AG04450 (cell line): ENCODE results near the gene BPHL. TPM values are rescaled to one million over a fixed set of nuclear protein-coding genes. Genes with fewer than 3 reads are reported as not detected.
"Not testable (repeated sequence)": the region's sequence is repeated elsewhere in the genome, so short reads cannot be mapped to it uniquely, and the experiment has no call there.

Source experiments
- CTCF ChIA-PET: fragments of 300-600, 350-600 bp; formaldehyde crosslinking; extraction: SDS; loops from one replicate; lab custom pipeline; 2022; ENCODE audit warnings: antibody characterized with exemption, inconsistent platforms; lab: Charles Lee
- POLR2A ChIA-PET: fragments of 350-600 bp; formaldehyde crosslinking; extraction: SDS; loops from one replicate; lab custom pipeline; 2021; ENCODE audit warnings: antibody characterized with exemption, inconsistent platforms; lab: Yijun Ruan, JAX
- DNase-seq: peaks from one replicate; pipeline ENCODE4 v3.0.0-alpha.2; 2011; ENCODE audit warnings: low read depth, low spot score
- H3K27ac ChIP-seq: one replicate; pipeline ENCODE4 v1.5.1; 2012; ENCODE audit warnings: low read depth, low read length, control low read depth
- H3K27me3 ChIP-seq: one replicate; pipeline ENCODE4 v1.6.0; 2012; ENCODE audit warnings: low read length; ENCODE audit not compliant: control insufficient read depth, insufficient read depth
- H3K4me3 ChIP-seq: 2 replicates; pipeline ENCODE4 v1.5.1; 2011; ENCODE audit warnings: mild to moderate bottlenecking, low read depth, low read length, control low read depth
- H3K9me3 ChIP-seq: 2 replicates; pipeline ENCODE4 v1.5.1; 2012; ENCODE audit warnings: low read length; ENCODE audit not compliant: control insufficient read depth, insufficient read depth
- polyA plus RNA-seq: library from polyadenylated mRNA; depleted of rRNA; stranded (reverse); fragments of >200 nt; gene quantifications from 2 replicates; pipeline ENCODE4 v1.2.3, GENCODE V29; 2011
- TF ChIP-seq, protein P1 (sequence below): IDR thresholded peaks from 2 replicates; pipeline ENCODE4 v1.5.1; 2011; ENCODE audit warnings: low read depth, low read length, control low read depth, inconsistent platforms

The BPHL gene
- polyA plus RNA-seq, 1 experiment, result 24.4 TPM

GRCh38 chr6:3135668-3136291, 17.3 kb downstream of the BPHL start:
- DNase-seq, result no peak
- CTCF ChIA-PET, result interaction anchor here (0.6 to 1.3 kb wide), 5 partner anchors 9 to 27 kb away, joined by 3 to 7 read pairs (median 4); no protein-coding TSS in a partner anchor
- H3K27ac ChIP-seq, result no peak overlapping the region
- no peaks in the 10 kb centered on the region; the same call in 1 of the 2 replicates for H3K9me3 ChIP-seq
- H3K27me3 ChIP-seq, result no peaks in the 10 kb centered on the region
- TF ChIP-seq, protein P1, sequence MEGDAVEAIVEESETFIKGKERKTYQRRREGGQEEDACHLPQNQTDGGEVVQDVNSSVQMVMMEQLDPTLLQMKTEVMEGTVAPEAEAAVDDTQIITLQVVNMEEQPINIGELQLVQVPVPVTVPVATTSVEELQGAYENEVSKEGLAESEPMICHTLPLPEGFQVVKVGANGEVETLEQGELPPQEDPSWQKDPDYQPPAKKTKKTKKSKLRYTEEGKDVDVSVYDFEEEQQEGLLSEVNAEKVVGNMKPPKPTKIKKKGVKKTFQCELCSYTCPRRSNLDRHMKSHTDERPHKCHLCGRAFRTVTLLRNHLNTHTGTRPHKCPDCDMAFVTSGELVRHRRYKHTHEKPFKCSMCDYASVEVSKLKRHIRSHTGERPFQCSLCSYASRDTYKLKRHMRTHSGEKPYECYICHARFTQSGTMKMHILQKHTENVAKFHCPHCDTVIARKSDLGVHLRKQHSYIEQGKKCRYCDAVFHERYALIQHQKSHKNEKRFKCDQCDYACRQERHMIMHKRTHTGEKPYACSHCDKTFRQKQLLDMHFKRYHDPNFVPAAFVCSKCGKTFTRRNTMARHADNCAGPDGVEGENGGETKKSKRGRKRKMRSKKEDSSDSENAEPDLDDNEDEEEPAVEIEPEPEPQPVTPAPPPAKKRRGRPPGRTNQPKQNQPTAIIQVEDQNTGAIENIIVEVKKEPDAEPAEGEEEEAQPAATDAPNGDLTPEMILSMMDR, result no peak
- POLR2A ChIA-PET, result no interaction called here
- no peak overlapping the region for H3K4me3 ChIP-seq

DNA sequence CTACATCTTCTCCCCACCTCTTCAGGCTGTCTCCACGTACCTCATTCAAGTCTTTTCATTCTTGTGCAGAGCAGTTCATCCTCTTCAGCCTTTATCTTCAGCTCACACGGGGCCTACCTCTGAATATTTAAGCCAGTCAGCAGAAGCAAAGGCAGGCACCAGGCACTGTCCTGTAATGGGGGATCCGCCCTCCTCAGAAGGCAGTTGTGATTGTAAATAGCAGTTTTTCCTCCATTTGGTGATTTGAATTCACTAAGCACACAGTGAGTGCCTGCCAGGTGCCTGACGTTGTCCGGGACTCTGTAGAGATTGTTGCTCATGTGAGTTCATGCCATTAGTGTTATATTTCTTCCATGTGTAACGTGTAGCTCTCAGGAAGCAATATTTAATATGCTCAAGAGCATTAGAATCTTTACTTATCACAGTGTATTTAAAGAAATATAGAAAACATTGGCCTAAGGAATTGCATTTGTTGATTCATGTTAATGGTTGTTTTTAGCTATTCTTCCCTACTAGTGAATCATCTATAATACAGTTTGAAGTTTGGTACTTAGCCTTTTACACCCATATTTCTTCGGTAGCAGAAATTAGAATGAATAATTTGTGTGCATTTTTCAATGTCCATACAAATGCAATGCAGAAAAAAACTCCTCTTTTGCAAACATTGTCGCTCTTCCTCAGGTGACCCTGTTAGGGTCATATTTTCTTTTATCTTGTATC, 17.9 kb downstream of the BPHL start:
- H3K27me3 ChIP-seq, result no peaks in the 10 kb centered on the region
- H3K9me3 ChIP-seq, result no peaks in the 10 kb centered on the region; the same call in 1 of the 2 replicates
- no peak overlapping the region for H3K4me3 ChIP-seq
- DNase-seq, result no peak
- ChIA-PET CTCF (interaction anchor here (0.8 to 1.3 kb wide), 3 partner anchors 9 to 115 kb away, joined by 3 to 7 read pairs (median 3); no protein-coding TSS in a partner anchor), POLR2A (no interaction called here)
- H3K27ac ChIP-seq, result no peak overlapping the region
- TF ChIP-seq, protein P1, result no peak

- H3K27me3 ChIP-seq, result no peaks in the 10 kb centered on the region
- ChIA-PET CTCF (interaction anchor here (0.8 to 4.1 kb wide), 4 partner anchors 10 to 114 kb away, joined by 3 to 19 read pairs (median 5); no protein-coding TSS in a partner anchor), POLR2A (no interaction called here)
- no peak for DNase-seq
- no peak overlapping the region for H3K27ac ChIP-seq
- H3K9me3 ChIP-seq, result no peaks in the 10 kb centered on the region
- TF ChIP-seq, protein P1, result no peak
- no peak overlapping the region for H3K4me3 ChIP-seq
Measured at GRCh38 chr6:3137057-3137777, 18.7 kb downstream of the BPHL start.

- H3K27ac ChIP-seq, H3K27me3 ChIP-seq, H3K9me3 ChIP-seq, H3K4me3 ChIP-seq, DNase-seq: not testable (repeated sequence)
- CTCF ChIA-PET, result interaction anchor here (4.1 kb wide), 1 partner anchor 12 kb away, joined by 19 read pairs; no protein-coding TSS in a partner anchor
- POLR2A ChIA-PET, result interaction anchor here (1.3 kb wide), 1 partner anchor 25 kb away, joined by 3 read pairs; no protein-coding TSS in a partner anchor
Measured at GRCh38 chr6:3137873-3138272, 19.4 kb downstream of the BPHL start.

- Histone ChIP-seq H3K9me3 (no peaks in the 10 kb centered on the region), H3K27ac (peak overlapping the region; percentile 61), H3K27me3 (no peaks in the 10 kb centered on the region), H3K4me3 (no peak overlapping the region)
- ChIA-PET POLR2A (interaction anchor here (1.3 kb wide), 1 partner anchor 24 kb away, joined by 3 read pairs; no protein-coding TSS in a partner anchor), CTCF (interaction anchor here (0.6 to 4.1 kb wide), 2 partner anchors 12 to 113 kb away, joined by 4 to 19 read pairs; no protein-coding TSS in a partner anchor)
- DNase-seq, result no peak
- TF ChIP-seq, protein P1, result no peak
Measured at GRCh38 chr6:3138341-3138740, 19.8 kb downstream of the BPHL start.
